Measurements from ENCODE around the gene GDPD5.
"Not testable (repeated sequence)": the region's sequence is repeated elsewhere in the genome, so short reads cannot be mapped to it uniquely, and the experiment has no call there.

Gene GDPD5

GRCh38 chr11:75423721-75424120 is 102.0 kb downstream of the GDPD5 start:
- no peak for DNase-seq

- no peak for DNase-seq
These were observed 103.2 kb downstream of the GDPD5 start for GRCh38 chr11:75422248-75423231.

- no peak for DNase-seq
These were observed 103.9 kb downstream of the GDPD5 start for GRCh38 chr11:75421902-75422247.

GRCh38 chr11:75421035-75421602 is 104.6 kb downstream of the GDPD5 start:
- DNase-seq, result no peak

- DNase-seq, result no peak
These were observed 105.3 kb downstream of the GDPD5 start for GRCh38 chr11:75420224-75421034.

GRCh38 chr11:75413864-75414263 is 111.9 kb downstream of the GDPD5 start:
- no peak for DNase-seq

- not testable (repeated sequence) for DNase-seq
These were observed 112.6 kb downstream of the GDPD5 start for GRCh38 chr11:75413146-75413545.

GRCh38 chr11:75409971-75410370 is 115.8 kb downstream of the GDPD5 start:
- DNase-seq, result not testable (repeated sequence)

- DNase-seq, result no peak
These were observed 116.9 kb downstream of the GDPD5 start for GRCh38 chr11:75408957-75409219.

- DNase-seq, result no peak
These were observed 119.4 kb downstream of the GDPD5 start for GRCh38 chr11:75406338-75406777.

GRCh38 chr11:75403983-75404658 is 121.6 kb downstream of the GDPD5 start:
- DNase-seq, result no peak

- no peak for DNase-seq
These were observed 122.7 kb downstream of the GDPD5 start for GRCh38 chr11:75403037-75403436.

- DNase-seq, result no peak
These were observed 123.6 kb downstream of the GDPD5 start for GRCh38 chr11:75402002-75402773.

- no peak for DNase-seq
These were observed 125.4 kb downstream of the GDPD5 start for GRCh38 chr11:75400146-75400865.

- DNase-seq, result peak; percentile 86
These were observed 126.2 kb downstream of the GDPD5 start, which contains the start of gene RPS3 for GRCh38 chr11:75399344-75400145. Gene RPS3 (plus strand): TSS chr11:75399518. CDS start chr11:75399548, 30 bp downstream.

- no peak for DNase-seq
These were observed 126.8 kb downstream of the GDPD5 start for GRCh38 chr11:75398906-75399305.

- no peak for DNase-seq
These were observed 131.5 kb downstream of the GDPD5 start for GRCh38 chr11:75394085-75394840.

GRCh38 chr11:75389925-75390324 is 135.8 kb downstream of the GDPD5 start:
- no peak for DNase-seq

- DNase-seq, result no peak
These were observed 136.5 kb downstream of the GDPD5 start for GRCh38 chr11:75389276-75389605.

All from activated CD8-positive, alpha-beta memory T cell treated with anti-CD3 and anti-CD28 coated beads, Interleukin-2, amount 50 U/mL, for 4 hours (primary cell).